SU-DHL-6 (cell line): ENCODE results near the gene LRRN2.

Source experiments
- CTCF ChIP-seq: fragments of 200-600 bp; sonication (generic); IDR thresholded peaks from one replicate; pipeline ENCODE4 v1.5.1; 2017; ENCODE audit warnings: antibody characterized with exemption, mild to moderate bottlenecking, low read length, moderate library complexity; ENCODE audit not compliant: insufficient read depth, poor library complexity, severe bottlenecking
- EZH2phosphoT487 ChIP-seq: fragments of 200-600 bp; sonication (generic), shearing (Covaris generic); conservative IDR thresholded peaks from 2 replicates; pipeline ENCODE4 v1.6.1; 2018; ENCODE audit warnings: mild to moderate bottlenecking, antibody characterized with exemption, low read length, moderate library complexity, mixed read lengths

- TF ChIP-seq CTCF (no peak), EZH2phosphoT487 (no peak)
These were observed 15.2 kb downstream of the LRRN2 start for GRCh38 chr1:204670152-204670927.
